Gastroesophageal sphincter (tissue), 3 donors: ENCODE data around the gene KCNMA1.

Source experiments
- CTCF ChIP-seq, 4 experiments: fragments of 200-600 bp in 2 of 4; fragments of 450-650 bp in 2 of 4; sonication (generic) in 1 of 4; IDR thresholded peaks; one replicate each; pipeline ENCODE4 v1.5.1; 2017 to 2019; ENCODE audit warnings: antibody characterized with exemption in 4 of 4, mild to moderate bottlenecking in 2 of 4, moderate library complexity in 2 of 4
- EP300 ChIP-seq: sonication (generic); formaldehyde crosslinking; IDR thresholded peaks from one replicate; pipeline ENCODE4 v1.6.1; 2017; ENCODE audit warnings: antibody characterized with exemption, mild to moderate bottlenecking

- TF ChIP-seq EP300, result no peak
- no peak for TF ChIP-seq CTCF (IDR thresholded peaks at IDR 0.05)
Observed at GRCh38 chr10:77417806-77418640, 219.6 kb downstream of the KCNMA1 start.
